H1 (cell line): Measurements from ENCODE around the gene NOS3.

Experiments
- CEBPB ChIP-seq: IDR thresholded peaks from 2 replicates; pipeline ENCODE4 v1.6.1; 2012; ENCODE audit warnings: low read depth, low read length
- CHD2 ChIP-seq: IDR thresholded peaks from 2 replicates; pipeline ENCODE4 v1.6.1; 2012; ENCODE audit warnings: low read length, improper control_type of control experiment
- CREB1 ChIP-seq: IDR thresholded peaks from 2 replicates; pipeline ENCODE4 v1.6.1; 2012; ENCODE audit warnings: inconsistent platforms
- CTCF ChIP-seq, 3 experiments: IDR thresholded peaks; 1 replicate in 2 of 3; 2 replicates in 1 of 3; pipeline versions ENCODE4 v1.5.1 to v1.6.1; 2011; ENCODE audit warnings: low read length in 3 of 3, mild to moderate bottlenecking in 3 of 3, inconsistent platforms in 2 of 3, low read depth in 1 of 3, moderate library complexity in 1 of 3; ENCODE audit not compliant: insufficient read depth in 1 of 3; ENCODE audit errors: control extremely low read depth in 1 of 3
- E2F6 ChIP-seq: IDR thresholded peaks from 2 replicates; pipeline ENCODE4 v1.6.1; 2012; ENCODE audit warnings: inconsistent platforms
- EZH2 ChIP-seq: fragments of 200-600 bp; sonication (generic); IDR thresholded peaks from 2 replicates; pipeline ENCODE4 v1.7.1; 2012; ENCODE audit warnings: low read depth, mild to moderate bottlenecking, moderate library complexity, low read length, inconsistent platforms; ENCODE audit not compliant: severe bottlenecking
- JUND ChIP-seq: IDR thresholded peaks from 2 replicates; pipeline ENCODE4 v1.6.1; 2011; ENCODE audit warnings: mild to moderate bottlenecking, improper control_type of control experiment, low read length
- KDM5A ChIP-seq: fragments of 200-600 bp; IDR thresholded peaks from 2 replicates; pipeline ENCODE4 v1.7.1; 2012; ENCODE audit warnings: mild to moderate bottlenecking, low read length, inconsistent platforms, mixed read lengths
- POLR2AphosphoS5 ChIP-seq: IDR thresholded peaks from 2 replicates; pipeline ENCODE4 v1.6.1; 2011; ENCODE audit warnings: low read depth, low read length
- RAD21 ChIP-seq, 2 experiments: IDR thresholded peaks in 1 of 2; conservative IDR thresholded peaks in 1 of 2; 2 replicates each; pipeline ENCODE4 v1.6.1; 2011; ENCODE audit warnings: low read depth in 2 of 2, low read length in 2 of 2, improper control_type of control experiment in 1 of 2, inconsistent platforms in 1 of 2, mild to moderate bottlenecking in 1 of 2, moderate library complexity in 1 of 2
- SP2 ChIP-seq: IDR thresholded peaks from 2 replicates; pipeline ENCODE4 v1.6.1; 2012; ENCODE audit warnings: mild to moderate bottlenecking, low read length, inconsistent platforms
- SUZ12 ChIP-seq: fragments of 200-600 bp; sonication (generic); IDR thresholded peaks from 2 replicates; pipeline ENCODE4 v1.6.1; 2012; ENCODE audit warnings: mild to moderate bottlenecking, inconsistent platforms, low read length, moderate library complexity, mixed read lengths

GRCh38 chr7:151028948-151029501 lies 38.2 kb downstream of the NOS3 start:
- no peak for TF ChIP-seq CTCF (IDR thresholded peaks at IDR 0.05; ENCODE audit: control extremely low read depth in 1 of 3, insufficient read depth in 1 of 3, low read depth in 1 of 3, low read length in 3 of 3)
- TF ChIP-seq POLR2AphosphoS5, result no peak
- TF ChIP-seq KDM5A, result no peak
- no peak for TF ChIP-seq RAD21 (IDR thresholded peaks at IDR 0.05 in 1 of 2, conservative IDR thresholded peaks at IDR 0.05 in 1 of 2; ENCODE audit: low read depth in 2 of 2, low read length in 2 of 2)
- no peak for TF ChIP-seq CREB1
- TF ChIP-seq E2F6, result no peak
- TF ChIP-seq JUND, result no peak
- TF ChIP-seq CHD2, result no peak
- TF ChIP-seq SP2, result no peak
- TF ChIP-seq SUZ12, result no peak
- TF ChIP-seq EZH2, result no peak
- no peak for TF ChIP-seq CEBPB
